MCF 10A (cell line): ENCODE results near the gene NINJ2. TPM values are rescaled to one million over a fixed set of nuclear protein-coding genes. Genes with fewer than 3 reads are reported as not detected.

ENCODE experiments used
- BruUV-seq: library from RNA; stranded (reverse); fragments of 400-500 nt; replicated peaks from 2 replicates; lab custom pipeline; 2021; lab: Mats Ljungman, UMichigan
- CTCF ChIA-PET: fragments of 300-600 bp; sonication (Branson Sonifier 250); formaldehyde crosslinking; extraction: SDS; loops from one replicate; lab custom pipeline; 2021; ENCODE audit warnings: antibody characterized with exemption, inconsistent platforms; lab: Yijun Ruan, JAX
- POLR2A ChIA-PET: fragments of 300-600, 350-650 bp; sonication (Branson Sonifier 250); formaldehyde crosslinking; extraction: SDS; loops from one replicate; lab custom pipeline; 2020; ENCODE audit warnings: antibody characterized with exemption, inconsistent platforms; lab: Yijun Ruan, JAX
- DNase-seq: peaks from one replicate; pipeline ENCODE4 v3.0.0-alpha.2; 2018; ENCODE audit not compliant: unreplicated experiment
- H3K27ac Mint-ChIP-seq: one replicate; pipeline ENCODE4 v1.8.0; 2022; ENCODE audit warnings: mild to moderate bottlenecking, low read depth, mixed read lengths; ENCODE audit not compliant: unreplicated experiment
- H3K27me3 Mint-ChIP-seq: one replicate; pipeline ENCODE4 v1.8.0; 2022; ENCODE audit warnings: mixed read lengths; ENCODE audit not compliant: insufficient read depth, unreplicated experiment
- H3K36me3 Mint-ChIP-seq: one replicate; pipeline ENCODE4 v1.8.0; 2022; ENCODE audit warnings: mild to moderate bottlenecking, moderate library complexity, mixed read lengths; ENCODE audit not compliant: insufficient read depth, unreplicated experiment
- H3K4me1 Mint-ChIP-seq: one replicate; pipeline ENCODE4 v1.8.0; 2022; ENCODE audit warnings: mixed read lengths; ENCODE audit not compliant: insufficient read depth, unreplicated experiment
- H3K4me3 Mint-ChIP-seq: one replicate; pipeline ENCODE4 v1.8.0; 2022; ENCODE audit warnings: mild to moderate bottlenecking, moderate library complexity, mixed read lengths; ENCODE audit not compliant: unreplicated experiment
- H3K9me3 Mint-ChIP-seq: one replicate; pipeline ENCODE4 v1.8.0; 2022; ENCODE audit warnings: mixed read lengths; ENCODE audit not compliant: unreplicated experiment
- intact Hi-C: fragments of 100-400 bp; cut with micrococcal nuclease; formaldehyde crosslinking; loops from 2 replicates; pipeline ENCODE4 v1.14.1; 2022
- total RNA-seq: library from RNA; stranded (reverse); gene quantifications from 2 replicates; pipeline ENCODE4 v1.2.3, GENCODE V29; 2022
- TF ChIP-seq, protein P1 (sequence below): fragments of 200-600 bp; IDR thresholded peaks from one replicate; pipeline ENCODE4 v1.8.0; 2022; ENCODE audit warnings: antibody characterized with exemption, mild to moderate bottlenecking; ENCODE audit not compliant: unreplicated experiment

Gene NINJ2
- total RNA-seq, 1 experiment from 2014 or later: not detected

DNA sequence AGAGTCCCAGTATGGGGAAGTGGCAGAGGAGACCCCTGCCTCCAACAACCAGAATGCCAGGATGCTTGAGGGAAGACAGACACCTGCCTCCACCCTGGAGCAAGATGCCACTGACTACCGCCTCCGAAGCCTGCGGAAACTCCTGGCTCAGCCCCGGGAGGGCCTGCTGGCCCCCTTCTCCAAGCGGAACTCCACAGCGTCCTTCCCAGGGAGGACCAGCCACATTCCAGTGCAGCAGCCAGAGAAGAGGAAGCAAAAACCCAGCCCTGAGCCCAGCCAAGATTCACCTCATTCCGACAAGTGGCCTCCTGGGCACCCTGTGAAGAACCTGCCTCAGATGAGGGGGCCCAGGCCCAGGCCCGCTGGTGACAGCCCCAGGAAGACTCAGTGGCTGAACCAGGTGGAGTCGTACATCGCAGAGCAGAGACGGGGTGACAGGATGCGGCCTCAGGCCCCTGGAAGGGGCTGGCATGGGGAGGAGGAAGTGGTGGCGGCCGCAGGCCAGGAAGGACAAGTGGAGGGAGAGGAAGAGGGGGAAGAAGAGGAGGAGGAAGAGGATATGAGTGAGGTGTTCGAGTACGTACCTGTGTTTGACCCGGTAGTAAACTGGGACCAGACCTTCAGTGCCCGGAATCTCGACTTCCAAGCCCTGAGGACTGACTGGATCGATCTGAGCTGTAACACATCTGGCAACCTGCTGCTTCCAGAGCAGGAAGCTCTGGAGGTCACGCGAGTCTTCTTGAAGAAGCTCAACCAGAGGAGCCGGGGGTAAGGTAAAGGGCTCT, 109.8 kb downstream of the NINJ2 start:
- no peaks in the 10 kb centered on the region for H3K9me3 Mint-ChIP-seq
- TF ChIP-seq, protein P1, sequence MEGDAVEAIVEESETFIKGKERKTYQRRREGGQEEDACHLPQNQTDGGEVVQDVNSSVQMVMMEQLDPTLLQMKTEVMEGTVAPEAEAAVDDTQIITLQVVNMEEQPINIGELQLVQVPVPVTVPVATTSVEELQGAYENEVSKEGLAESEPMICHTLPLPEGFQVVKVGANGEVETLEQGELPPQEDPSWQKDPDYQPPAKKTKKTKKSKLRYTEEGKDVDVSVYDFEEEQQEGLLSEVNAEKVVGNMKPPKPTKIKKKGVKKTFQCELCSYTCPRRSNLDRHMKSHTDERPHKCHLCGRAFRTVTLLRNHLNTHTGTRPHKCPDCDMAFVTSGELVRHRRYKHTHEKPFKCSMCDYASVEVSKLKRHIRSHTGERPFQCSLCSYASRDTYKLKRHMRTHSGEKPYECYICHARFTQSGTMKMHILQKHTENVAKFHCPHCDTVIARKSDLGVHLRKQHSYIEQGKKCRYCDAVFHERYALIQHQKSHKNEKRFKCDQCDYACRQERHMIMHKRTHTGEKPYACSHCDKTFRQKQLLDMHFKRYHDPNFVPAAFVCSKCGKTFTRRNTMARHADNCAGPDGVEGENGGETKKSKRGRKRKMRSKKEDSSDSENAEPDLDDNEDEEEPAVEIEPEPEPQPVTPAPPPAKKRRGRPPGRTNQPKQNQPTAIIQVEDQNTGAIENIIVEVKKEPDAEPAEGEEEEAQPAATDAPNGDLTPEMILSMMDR: no peak
- POLR2A ChIA-PET: no interaction called here
- H3K27me3 Mint-ChIP-seq: peaks cover under 1% of the 10 kb centered on the region
- BruUV-seq: no TSS peak
- intact Hi-C loops: no loop called here
- H3K4me1 Mint-ChIP-seq: no peaks in the 10 kb centered on the region
- CTCF ChIA-PET: interaction anchor here (0.6 to 2.3 kb wide), 6 partner anchors 8 to 263 kb away, joined by 3 to 12 read pairs (median 4); no protein-coding TSS in a partner anchor
- no peak overlapping the region for H3K4me3 Mint-ChIP-seq
- no peak overlapping the region for H3K27ac Mint-ChIP-seq
- H3K36me3 Mint-ChIP-seq: no peaks in the 10 kb centered on the region
- no peak for DNase-seq

DNA sequence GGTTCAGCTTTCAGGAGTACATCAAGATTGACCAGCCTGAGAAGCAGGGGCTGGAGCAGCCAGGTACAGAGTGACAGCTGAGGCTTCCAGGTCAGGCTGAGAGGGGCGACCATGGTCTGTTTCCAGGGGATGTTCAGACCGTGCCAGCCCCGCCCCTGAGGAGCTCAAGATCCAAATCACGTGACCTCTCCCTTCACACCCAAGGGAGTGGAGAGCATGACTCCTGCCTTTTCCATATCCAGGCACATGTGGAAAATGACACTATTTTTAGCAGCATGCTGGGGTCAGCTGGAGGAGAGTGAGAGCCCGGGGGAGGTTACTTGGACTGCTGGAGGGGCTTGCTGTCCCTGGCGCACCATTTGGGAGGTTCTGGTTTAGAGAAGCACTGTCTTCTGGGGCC, 110.8 kb downstream of the NINJ2 start:
- TF ChIP-seq, protein P1: no peak
- H3K4me1 Mint-ChIP-seq: no peaks in the 10 kb centered on the region
- POLR2A ChIA-PET: no interaction called here
- H3K27me3 Mint-ChIP-seq: peaks cover 7% of the 10 kb centered on the region
- no peaks in the 10 kb centered on the region for H3K36me3 Mint-ChIP-seq
- CTCF ChIA-PET: interaction anchor here (2.2 kb wide), 1 partner anchor 110 kb away, joined by 21 read pairs; no protein-coding TSS in a partner anchor
- intact Hi-C loops: no loop called here
- H3K4me3 Mint-ChIP-seq: no peak overlapping the region
- no peaks in the 10 kb centered on the region for H3K9me3 Mint-ChIP-seq
- no peak overlapping the region for H3K27ac Mint-ChIP-seq
- no TSS peak for BruUV-seq
- no peak for DNase-seq

DNA sequence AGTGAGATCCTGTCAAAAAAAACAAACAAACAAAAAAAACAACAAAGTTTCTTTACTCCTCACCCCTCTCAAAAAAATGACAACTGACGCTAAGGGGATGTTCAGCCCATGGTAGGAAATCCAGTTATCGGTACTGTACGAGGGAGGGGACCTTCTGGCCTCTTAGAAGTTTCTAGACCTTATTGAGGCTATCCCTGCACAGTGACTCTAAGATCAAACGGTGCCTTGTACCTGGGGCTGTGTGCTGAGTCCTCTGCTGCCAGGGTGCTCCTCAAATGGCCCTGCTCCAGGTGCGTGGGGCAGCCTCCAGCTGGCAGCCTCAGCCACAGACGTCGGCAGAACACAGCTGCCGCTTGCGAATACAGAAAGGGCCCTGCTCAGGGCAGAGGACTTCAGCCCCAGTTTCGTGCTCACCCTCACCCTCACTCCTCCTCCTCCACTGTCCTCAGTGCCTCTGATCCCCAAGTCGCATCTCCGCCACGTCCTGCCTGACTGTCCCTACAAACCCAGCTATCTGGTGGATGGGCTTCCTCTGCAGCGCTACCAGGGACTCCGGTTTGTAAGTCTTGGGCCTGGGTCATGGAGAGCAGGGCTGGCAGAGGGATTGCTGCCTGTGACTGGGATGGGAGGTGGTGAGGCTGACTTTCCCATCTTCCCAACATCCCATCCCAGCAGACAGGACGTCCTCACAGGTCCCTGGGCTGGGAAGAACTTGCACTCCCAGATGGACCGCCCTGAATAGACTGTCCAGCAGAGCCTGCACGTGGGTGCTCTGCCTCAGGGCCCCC, 112.6 kb downstream of the NINJ2 start:
- no peak for DNase-seq
- ChIA-PET CTCF (interaction anchor here (0.6 to 2.2 kb wide), 3 partner anchors 15 to 108 kb away, joined by 3 to 21 read pairs (median 3); no protein-coding TSS in a partner anchor), POLR2A (no interaction called here)
- no TSS peak for BruUV-seq
- intact Hi-C loops: no loop called here
- Mint-ChIP-seq H3K4me3 (no peak overlapping the region), H3K27me3 (peaks cover 23% of the 10 kb centered on the region), H3K36me3 (no peaks in the 10 kb centered on the region), H3K9me3 (no peaks in the 10 kb centered on the region), H3K4me1 (no peaks in the 10 kb centered on the region), H3K27ac (no peak overlapping the region)
- TF ChIP-seq, protein P1: no peak
